ENCODE measurements around the gene PUS1.
"Not testable (repeated sequence)": the region's sequence is repeated elsewhere in the genome, so short reads cannot be mapped to it uniquely, and the experiment has no call there.

The PUS1 gene

DNA sequence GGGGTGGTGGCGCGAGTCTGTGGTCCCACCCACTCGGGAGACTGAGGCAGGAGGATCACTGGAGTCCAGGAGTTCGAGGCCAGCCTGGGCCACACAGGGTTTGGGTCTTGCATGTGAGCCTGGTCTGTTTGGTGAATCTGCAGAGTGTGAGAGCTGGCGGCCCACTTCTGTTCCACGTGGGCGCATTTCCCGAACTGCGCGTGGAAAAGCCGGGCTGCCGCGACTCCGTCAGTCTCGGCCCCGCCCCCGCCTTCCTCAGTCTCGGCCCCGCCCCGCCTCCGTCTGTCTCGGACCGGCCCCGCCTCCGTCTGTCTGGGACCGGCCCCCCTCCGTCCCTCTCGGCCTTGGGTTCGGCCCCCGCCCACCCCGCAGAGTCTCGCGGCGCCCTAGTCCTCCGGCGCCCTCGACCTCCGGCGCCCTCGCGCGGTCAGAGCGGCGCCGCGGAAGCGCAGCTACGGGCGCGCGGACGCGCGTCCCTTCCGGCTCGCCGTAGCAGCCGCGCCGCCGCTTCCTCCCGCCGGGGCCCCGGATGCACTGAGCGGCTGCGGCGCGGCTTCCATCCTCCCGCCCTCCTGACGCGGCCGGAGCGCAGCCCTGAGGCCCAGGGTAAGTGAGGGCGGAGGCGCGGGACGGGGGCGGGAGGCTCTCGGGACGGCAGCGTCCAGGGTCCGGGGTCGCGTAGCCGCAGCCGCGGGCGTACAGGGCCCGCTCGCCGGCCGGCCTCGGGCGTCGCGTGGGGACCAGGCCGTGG is 20.5 kb downstream of the PUS1 start, which contains the start of gene EP400:
TSS of gene EP400 (plus strand) at position 512 of the 751 bp plus-strand sequence. CDS start 10,678 bp downstream, outside the sequence.
- in situ Hi-C loops (cut with MboI; ENCODE audit: low pct_unique_long_range_greater_than_20kb, low sequenced_read_pairs, unreplicated experiment): no loop called here

DNA sequence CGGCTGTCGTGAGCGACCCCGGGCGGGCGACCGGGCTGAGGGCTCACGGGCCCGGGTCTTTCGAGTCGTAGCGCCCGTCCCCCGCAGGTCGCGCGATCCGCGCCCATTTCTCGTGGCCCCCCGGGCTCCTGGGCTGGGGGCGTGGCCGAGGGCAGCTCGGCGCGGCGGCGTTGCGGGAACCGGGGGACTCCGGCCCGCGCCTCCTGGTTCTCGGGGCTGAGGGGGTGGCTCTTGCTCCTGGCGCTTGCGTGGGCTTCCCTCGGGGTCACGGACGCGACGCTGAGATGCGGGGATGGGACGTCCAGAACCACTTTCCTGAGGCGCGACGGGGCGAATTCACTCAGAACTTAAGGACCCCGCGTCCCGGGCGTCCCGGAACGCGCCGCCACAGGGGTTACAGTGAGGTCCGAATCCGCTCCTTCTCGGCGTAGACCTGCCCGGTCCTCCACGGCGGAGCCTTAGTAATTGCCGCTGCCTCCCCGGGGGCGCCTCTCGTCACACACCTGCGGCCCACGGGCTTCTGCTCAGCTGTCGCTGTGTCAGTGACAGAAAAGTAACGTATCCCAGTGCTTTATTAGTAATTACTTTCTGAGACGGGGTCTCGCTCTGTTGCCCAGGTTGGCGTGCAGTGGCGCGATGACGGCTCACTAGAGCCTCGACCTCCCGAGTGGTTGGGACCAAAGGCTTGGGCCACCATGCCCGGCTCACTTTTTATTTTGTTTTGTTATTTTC is 21.3 kb downstream of the PUS1 start:
- peak; percentile 58 for DNase-seq (ENCODE audit: low spot score)
- in situ Hi-C loops (cut with MboI; ENCODE audit: low pct_unique_long_range_greater_than_20kb, low sequenced_read_pairs, unreplicated experiment): no loop called here

More for the DNA sequence above, 20.5 kb downstream of the PUS1 start, which contains the start of gene EP400:
- TF ChIP-seq, protein P1, sequence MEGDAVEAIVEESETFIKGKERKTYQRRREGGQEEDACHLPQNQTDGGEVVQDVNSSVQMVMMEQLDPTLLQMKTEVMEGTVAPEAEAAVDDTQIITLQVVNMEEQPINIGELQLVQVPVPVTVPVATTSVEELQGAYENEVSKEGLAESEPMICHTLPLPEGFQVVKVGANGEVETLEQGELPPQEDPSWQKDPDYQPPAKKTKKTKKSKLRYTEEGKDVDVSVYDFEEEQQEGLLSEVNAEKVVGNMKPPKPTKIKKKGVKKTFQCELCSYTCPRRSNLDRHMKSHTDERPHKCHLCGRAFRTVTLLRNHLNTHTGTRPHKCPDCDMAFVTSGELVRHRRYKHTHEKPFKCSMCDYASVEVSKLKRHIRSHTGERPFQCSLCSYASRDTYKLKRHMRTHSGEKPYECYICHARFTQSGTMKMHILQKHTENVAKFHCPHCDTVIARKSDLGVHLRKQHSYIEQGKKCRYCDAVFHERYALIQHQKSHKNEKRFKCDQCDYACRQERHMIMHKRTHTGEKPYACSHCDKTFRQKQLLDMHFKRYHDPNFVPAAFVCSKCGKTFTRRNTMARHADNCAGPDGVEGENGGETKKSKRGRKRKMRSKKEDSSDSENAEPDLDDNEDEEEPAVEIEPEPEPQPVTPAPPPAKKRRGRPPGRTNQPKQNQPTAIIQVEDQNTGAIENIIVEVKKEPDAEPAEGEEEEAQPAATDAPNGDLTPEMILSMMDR (IDR thresholded peaks at IDR 0.05; ENCODE audit: extremely low read depth, insufficient read depth, missing control alignments): peak; percentile 94
- peak; percentile 99 for DNase-seq (ENCODE audit: low spot score)

DNA sequence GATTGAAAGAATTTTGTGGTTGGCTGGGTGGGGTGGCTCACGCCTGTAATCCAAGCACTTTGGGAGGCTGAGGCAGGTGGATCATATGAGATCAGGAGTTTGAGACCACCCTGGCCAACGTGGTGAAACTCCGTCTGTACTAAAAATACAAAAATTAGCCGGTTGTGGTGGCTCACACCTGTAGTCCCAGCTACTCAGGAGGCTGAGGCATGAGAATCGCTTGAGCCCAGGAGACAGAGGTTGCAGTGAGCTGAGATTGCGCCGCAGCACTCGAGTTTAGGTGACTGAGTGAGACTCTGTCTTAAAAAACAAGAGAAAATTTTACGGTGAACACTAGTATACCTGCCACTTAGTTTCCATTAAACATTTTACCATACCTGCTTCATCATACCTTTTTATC is 24.7 kb downstream of the PUS1 start:
- in situ Hi-C loops (cut with MboI; ENCODE audit: low pct_unique_long_range_greater_than_20kb, low sequenced_read_pairs, unreplicated experiment); DNase-seq (ENCODE audit: low spot score): not testable (repeated sequence)

More for the DNA sequence above, 21.3 kb downstream of the PUS1 start:
- TF ChIP-seq, protein P1 (IDR thresholded peaks at IDR 0.05; ENCODE audit: extremely low read depth, insufficient read depth, missing control alignments): no peak

DNA sequence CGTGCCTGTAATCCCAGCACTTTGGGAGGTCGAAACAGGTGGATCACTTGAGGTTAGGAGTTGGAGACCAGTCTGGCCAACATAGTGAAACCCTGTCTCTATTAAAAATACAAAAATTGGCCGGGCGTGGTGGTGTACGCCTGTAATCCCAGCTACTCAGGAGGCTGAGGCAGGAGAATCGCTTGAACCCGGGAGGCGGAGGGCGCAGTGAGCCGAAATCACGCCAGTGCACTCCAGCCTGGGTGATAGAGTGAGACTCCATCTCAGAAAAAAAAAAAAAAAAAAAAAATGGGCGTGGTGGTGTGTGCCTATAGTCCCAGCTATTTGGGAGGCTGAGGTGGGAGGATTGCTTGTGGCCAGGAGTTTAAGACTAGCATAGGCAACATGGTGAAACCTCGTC is 25.4 kb downstream of the PUS1 start:
- DNase-seq (ENCODE audit: low spot score); in situ Hi-C loops (cut with MboI; ENCODE audit: low pct_unique_long_range_greater_than_20kb, low sequenced_read_pairs, unreplicated experiment): not testable (repeated sequence)

DNA sequence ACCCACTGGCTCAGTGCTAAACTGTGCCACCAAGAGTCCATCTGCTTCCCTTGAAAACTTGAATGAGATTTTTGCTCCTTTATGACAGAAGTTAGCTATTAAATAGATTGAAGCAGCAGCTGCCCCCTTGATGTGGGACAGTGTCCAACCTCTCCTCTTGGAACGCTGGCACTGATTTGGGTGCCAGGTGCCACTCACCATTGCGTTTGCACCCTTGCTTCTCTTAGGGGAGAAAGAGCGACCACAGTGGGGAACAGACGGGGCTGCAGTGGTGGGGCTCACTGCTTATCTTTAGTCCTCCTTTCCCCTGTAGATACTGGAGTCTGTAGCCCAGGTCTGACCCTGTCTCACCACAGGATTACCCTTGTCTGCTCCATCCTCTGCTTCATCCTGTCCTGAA is 30.0 kb downstream of the PUS1 start:
- DNase-seq (ENCODE audit: low spot score): no peak
- TF ChIP-seq, protein P1 (IDR thresholded peaks at IDR 0.05; ENCODE audit: extremely low read depth, insufficient read depth, missing control alignments): no peak
- in situ Hi-C loops (cut with MboI; ENCODE audit: low pct_unique_long_range_greater_than_20kb, low sequenced_read_pairs, unreplicated experiment): no loop called here

DNA sequence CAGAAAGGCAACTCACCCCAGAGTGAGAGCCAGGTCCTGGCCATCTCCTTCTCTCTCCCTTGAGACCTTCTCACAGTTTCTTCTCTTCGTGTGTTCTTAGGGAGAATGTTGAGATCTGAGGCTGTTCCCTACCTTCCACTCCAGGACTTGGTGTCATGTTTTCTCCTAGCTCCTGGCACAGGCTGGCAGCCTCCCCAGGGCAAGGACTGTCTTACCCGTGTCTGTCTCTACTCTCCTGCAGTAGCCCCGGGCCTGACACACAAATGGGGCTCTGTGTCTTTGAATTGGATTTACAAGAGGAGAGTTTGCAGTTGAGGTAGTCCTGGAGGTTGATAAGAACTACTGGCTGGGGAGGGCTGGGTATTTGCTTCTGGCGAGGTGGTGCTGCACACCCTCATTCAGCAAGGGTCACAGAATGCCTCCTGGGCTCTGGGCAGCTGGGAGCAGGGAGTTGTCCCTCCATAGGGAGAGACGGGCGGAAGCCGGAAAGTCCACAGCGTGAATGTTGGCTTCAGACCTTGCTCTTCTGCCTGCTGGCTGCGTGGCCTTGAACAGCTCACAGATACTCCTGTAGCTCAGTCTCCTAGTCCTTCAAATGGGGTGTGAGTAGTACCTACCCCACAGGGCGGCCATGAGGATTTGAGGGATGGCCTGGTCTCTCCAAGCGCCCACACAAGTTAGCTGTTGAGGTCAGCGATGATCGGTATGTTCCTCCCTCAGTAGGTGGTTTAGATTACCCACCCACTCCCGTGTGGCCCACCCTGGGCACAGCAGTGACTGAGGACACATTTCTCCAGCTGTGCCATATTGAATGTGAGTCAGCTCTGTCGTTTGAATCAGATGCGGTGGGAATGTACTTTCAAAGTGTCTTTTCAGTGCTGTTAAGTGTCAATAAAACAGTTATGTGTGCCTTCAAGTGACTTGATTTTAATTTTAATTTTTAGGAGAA is 30.8 kb downstream of the PUS1 start:
- in situ Hi-C loops (cut with MboI; ENCODE audit: low pct_unique_long_range_greater_than_20kb, low sequenced_read_pairs, unreplicated experiment): no loop called here
- no peak for DNase-seq (ENCODE audit: low spot score)
- TF ChIP-seq, protein P1 (IDR thresholded peaks at IDR 0.05; ENCODE audit: extremely low read depth, insufficient read depth, missing control alignments): no peak

DNA sequence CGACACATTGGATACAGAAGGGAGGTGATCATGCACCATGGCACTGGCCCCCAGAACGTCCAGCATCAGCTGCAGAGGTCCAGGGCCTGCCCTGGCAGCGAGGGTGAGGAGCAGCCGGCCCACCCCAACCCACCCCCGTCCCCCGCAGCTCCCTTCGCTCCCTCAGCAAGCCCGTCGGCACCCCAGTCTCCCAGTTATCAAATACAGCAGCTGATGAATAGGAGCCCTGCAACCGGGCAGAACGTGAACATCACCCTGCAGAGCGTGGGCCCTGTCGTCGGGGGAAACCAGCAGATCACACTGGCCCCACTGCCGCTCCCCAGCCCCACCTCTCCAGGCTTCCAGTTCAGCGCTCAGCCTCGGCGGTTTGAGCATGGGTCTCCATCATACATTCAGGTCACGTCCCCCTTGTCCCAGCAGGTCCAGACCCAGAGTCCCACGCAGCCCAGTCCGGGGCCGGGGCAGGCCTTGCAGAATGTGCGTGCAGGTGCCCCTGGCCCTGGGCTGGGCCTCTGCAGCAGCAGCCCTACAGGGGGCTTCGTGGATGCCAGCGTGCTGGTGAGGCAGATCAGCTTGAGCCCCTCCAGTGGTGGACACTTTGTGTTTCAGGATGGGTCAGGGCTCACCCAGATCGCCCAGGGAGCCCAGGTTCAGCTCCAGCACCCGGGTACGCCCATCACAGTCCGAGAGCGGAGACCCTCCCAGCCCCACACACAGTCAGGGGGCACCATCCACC is 31.7 kb downstream of the PUS1 start:
- in situ Hi-C loops (cut with MboI; ENCODE audit: low pct_unique_long_range_greater_than_20kb, low sequenced_read_pairs, unreplicated experiment): not testable (repeated sequence)

DNA sequence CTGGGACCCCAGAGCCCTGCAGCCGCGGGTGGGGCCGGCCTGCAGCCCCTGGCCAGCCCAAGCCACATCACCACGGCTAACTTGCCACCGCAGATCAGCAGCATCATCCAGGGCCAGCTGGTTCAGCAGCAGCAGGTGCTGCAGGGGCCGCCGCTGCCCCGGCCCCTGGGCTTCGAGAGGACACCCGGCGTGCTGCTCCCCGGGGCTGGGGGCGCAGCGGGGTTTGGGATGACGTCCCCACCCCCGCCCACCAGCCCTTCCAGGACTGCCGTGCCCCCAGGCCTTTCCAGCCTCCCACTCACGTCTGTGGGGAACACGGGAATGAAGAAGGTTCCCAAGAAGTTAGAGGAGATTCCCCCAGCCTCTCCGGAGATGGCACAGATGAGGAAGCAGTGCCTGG is 32.3 kb downstream of the PUS1 start:
- DNase-seq (ENCODE audit: low spot score); in situ Hi-C loops (cut with MboI; ENCODE audit: low pct_unique_long_range_greater_than_20kb, low sequenced_read_pairs, unreplicated experiment): not testable (repeated sequence)

More for the DNA sequence above, 31.7 kb downstream of the PUS1 start:
- not testable (repeated sequence) for DNase-seq (ENCODE audit: low spot score)

Measured in GM13977 (cell line).